HG02610 (cell line): ENCODE measurements around the gene VPS11.

Source experiments
- ATAC-seq: cut with Tn5 transposase; IDR thresholded peaks from one replicate; pipeline ENCODE4 v1.9.1; 2021; ENCODE audit warnings: mild to moderate bottlenecking, moderate library complexity; ENCODE audit not compliant: unreplicated experiment

Gene VPS11

DNA sequence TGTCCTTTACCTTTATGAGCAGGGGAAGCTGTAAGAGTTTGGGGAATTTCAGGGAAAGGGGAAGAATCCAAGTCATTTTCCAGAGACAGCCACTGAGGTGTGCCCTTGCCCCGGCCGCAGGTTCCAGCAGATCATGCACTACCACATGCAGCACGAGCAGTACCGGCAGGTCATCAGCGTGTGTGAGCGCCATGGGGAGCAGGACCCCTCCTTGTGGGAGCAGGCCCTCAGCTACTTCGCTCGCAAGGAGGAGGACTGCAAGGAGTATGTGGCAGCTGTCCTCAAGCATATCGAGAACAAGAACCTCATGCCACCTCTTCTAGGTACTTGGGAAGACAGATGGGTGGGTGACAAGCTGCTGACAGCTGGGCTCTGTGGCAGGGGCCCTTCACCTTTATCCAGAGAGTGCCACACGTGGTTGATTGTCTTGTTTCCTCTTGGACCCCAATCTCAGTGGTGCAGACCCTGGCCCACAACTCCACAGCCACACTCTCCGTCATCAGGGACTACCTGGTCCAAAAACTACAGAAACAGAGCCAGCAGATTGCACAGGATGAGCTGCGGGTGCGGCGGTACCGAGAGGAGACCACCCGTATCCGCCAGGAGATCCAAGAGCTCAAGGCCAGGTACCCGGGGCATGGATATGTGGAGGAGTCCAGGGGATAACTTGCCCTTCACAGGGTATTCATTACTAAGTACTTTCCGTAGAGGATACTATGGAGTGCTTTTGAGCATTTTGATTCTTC lies 11.2 kb downstream of the VPS11 start:
- ATAC-seq, result no peak

DNA sequence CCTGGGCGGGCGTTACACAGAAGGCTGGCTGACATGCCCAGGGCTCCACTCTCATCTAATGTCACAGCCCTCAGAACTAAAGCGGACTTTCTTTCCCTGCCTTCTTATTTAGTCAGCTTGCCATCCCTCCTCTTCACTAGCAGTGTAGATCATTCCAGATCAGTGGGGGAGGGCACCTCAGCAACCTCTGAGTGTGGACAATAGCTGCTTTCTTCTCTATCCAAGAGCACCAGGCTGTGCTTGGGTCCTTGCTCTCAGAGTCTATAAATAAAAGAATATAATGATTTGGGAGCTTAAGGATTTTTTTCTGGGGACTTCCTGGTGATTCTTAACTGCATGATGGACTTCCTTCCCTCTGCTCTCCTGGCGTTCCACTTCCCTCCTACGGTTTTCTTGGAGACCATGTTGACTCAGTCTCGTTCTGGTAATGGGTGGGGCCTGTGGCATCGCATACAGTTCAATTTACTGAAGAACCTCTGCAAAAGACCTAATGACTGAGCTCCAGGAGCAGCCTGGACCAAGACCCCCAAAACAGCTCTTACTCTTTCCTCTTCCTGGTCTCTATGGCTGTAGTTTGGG lies 14.2 kb downstream of the VPS11 start:
- ATAC-seq, result no peak

DNA sequence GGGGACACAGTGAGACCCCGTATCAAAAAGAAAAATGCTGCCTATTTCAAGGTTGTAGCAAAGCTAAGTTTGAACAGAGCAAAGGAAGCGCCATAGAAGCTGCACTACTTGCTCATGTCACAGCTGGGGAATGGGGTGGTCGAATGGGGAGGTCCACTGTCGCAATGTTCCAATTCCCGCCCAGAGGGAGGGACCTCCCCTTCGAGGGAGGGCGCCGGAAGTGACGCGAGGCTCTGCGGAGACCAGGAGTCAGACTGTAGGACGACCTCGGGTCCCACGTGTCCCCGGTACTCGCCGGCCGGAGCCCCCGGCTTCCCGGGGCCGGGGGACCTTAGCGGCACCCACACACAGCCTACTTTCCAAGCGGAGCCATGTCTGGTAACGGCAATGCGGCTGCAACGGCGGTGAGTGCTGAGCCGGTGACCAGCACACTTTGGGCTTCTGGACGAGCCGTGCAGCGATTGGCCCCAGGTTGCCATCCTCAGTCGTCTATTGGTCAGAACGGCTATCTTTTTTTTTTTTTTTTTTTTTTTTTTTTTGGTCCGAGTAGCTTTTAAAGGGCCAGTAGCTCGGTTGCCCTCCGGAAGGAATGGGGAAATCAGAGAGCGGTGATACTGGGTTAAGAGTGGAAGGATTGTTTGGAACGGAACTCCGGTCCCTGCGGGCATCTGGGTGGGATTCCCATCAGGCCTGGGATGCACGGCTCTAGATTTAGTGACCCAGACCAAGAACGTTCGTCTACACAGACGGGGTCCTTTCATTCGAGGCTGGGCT lies 17.2 kb downstream of the VPS11 start, which contains the start of gene HMBS:
TSS of gene HMBS (plus strand) at position 219 of the 774 bp plus-strand sequence. CDS start at position 372, 153 bp downstream.
- ATAC-seq, result peak; percentile 91

DNA sequence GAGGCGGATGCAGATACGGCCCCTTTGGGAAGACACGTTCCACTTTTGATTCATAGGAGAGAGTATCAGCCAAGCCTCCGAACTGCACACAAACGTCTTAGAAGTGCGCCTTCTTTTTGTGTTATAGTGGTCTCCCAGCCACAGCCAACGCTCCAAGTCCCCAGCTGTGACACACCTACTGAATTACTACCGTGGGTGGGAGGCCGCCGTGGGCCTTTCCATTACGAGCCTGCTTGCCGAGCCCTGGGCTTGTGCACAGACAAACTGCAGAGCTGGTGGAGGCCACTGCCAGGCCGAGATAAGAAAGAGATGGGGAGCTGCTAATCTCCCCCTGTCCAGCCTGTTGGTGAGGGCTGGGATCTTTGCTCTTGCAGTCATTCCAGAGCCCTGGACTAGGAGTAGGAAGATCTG lies 17.8 kb downstream of the VPS11 start:
- peak; percentile 16 for ATAC-seq

DNA sequence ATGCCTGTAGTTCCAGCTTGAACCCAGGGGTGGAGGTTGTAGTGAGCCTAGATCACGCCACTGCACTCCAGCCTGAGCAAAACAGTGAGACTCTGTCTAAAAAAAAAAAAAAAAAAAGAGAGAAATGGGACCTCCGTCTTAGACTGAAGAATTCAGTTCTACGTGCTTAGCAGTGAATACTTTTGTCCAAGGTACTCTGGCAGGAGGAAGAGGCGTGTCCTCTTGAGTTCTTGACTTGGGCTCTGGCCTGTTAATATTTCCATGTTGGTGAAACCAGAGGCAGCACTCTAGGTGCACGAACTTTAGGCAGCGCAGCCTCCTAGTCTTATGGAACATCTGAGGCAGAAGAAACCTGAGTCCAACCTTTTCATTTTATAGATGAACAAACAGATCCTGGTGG lies 19.5 kb downstream of the VPS11 start:
- ATAC-seq, result no peak

DNA sequence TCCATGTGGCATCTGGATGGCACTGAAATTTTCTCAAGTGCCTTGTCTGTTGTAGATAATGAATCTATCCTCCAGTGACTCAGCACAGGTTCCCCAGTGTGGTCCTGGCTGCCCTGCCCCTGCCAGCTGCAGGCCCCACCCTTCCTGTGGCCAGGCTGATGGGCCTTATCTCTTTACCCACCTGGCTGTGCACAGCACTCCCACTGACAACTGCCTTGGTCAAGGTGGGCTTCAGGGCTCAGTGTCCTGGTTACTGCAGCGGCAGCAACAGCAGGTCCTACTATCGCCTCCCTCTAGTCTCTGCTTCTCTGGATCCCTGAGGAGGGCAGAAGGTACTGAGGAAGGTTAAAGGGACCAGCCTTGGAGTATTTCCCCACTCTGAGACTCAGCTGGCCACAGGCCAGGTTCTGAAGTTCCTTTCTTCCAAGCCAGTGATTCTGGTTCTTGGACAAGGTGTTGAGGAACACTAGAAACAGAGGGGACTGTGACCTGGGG lies 20.2 kb downstream of the VPS11 start:
- ATAC-seq, result no peak

DNA sequence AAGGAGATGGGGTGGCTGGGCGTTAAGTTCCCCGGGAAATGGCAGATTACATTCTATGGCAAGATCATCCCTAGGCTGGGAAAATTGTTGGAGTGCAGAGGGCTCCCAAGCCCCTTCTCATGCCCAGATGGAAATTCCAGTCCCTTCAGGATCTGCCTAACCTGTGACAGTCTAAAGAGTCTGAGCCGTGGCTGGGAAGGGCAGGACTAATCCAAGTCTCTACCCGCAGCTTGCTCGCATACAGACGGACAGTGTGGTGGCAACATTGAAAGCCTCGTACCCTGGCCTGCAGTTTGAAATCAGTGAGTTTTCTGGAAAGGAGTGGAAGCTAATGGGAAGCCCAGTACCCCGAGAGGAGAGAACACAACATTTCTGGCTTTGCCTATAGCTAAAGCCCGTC lies 20.8 kb downstream of the VPS11 start:
- ATAC-seq, result no peak

DNA sequence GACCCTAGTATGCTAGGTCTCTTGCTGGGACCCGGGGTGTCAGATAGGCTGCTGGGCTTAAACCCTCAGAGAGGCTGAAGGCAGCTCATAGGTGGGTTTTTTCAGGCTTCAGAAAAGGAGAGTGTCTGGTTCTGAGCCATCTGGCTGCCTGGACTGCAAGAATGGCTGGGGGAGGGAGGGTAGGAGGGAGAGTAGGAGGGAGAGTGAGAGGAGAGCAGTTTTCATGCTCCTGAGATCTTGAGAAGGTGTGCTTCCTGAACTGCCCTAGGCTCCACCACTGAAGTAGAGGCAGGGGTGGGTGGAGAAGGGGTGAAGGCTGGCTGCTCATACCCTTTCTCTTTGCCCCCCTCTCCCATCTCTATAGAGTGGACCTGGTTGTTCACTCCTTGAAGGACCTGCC lies 21.7 kb downstream of the VPS11 start:
- no peak for ATAC-seq

DNA sequence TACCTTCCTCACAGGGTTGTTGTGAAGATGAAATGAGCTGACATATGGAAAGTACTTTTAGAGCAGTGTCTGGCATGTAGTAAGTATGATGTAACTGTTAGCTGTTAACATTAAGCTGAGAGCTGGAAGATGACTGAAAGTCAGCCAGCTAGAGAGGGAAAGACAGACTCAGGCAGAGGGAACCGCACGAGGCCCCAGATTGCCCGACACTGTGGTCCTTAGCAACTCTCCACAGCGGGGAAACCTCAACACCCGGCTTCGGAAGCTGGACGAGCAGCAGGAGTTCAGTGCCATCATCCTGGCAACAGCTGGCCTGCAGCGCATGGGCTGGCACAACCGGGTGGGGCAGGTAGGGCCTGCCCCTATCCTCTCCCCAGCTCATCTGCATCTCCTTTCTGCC lies 23.6 kb downstream of the VPS11 start:
- ATAC-seq, result no peak

DNA sequence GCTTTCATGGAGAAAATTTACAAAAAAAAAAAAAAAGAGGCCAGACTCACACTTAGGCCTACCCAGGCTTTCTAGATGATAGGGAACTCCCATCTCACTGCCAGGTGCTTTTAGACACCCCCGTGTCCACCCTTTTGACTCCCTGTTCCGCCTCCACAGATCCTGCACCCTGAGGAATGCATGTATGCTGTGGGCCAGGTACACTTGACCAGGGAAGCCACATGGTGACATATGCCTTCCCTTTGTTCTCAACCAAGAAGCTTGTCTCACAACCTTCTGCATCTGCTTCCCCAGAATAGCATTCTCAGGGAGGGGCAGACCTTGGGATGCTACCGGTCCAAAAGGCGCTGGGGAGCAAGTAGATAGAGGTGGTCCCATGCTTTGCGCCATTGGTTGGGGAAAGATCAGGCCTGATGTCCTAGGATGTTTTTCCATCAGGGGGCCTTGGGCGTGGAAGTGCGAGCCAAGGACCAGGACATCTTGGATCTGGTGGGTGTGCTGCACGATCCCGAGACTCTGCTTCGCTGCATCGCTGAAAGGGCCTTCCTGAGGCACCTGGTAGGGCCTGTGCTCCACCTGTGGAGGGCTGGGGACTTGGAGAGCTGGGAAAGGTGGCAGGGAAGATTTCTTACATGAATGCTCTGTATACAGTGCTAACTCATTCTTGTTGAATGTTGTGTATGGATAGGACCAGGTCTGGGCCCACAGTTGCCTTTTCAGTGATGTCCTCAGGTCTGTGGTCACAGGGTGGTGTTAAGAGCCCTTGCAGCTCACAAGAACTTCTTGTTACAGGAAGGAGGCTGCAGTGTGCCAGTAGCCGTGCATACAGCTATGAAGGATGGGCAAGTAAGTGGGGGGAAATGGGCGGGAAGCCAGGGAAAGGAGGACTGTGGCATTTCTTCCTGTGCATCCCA lies 24.6 kb downstream of the VPS11 start:
- no peak for ATAC-seq

DNA sequence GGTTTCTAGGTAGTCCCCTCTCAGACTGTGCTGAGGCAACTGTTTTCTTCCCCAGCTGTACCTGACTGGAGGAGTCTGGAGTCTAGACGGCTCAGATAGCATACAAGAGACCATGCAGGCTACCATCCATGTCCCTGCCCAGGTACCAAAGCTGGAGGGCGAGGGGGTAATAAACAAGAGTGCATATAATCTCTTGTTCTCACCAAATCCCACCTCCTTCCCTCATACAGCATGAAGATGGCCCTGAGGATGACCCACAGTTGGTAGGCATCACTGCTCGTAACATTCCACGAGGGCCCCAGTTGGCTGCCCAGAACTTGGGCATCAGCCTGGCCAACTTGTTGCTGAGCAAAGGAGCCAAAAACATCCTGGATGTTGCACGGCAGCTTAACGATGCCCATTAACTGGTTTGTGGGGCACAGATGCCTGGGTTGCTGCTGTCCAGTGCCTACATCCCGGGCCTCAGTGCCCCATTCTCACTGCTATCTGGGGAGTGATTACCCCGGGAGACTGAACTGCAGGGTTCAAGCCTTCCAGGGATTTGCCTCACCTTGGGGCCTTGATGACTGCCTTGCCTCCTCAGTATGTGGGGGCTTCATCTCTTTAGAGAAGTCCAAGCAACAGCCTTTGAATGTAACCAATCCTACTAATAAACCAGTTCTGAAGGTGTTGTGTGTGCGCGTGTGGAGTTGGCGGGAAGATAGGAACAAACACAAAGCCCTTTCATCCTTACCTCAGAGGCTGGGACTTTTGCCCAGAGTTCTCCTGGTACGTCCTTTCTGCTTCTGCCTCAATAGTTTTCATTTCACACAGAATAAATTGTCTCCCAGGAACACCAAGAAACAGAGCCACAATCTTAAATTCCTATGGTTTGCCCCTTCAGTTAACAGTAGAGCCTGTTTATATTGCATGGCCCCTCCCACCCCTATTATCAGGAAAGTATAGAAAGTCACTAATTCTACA lies 25.5 kb downstream of the VPS11 start:
- no peak for ATAC-seq

DNA sequence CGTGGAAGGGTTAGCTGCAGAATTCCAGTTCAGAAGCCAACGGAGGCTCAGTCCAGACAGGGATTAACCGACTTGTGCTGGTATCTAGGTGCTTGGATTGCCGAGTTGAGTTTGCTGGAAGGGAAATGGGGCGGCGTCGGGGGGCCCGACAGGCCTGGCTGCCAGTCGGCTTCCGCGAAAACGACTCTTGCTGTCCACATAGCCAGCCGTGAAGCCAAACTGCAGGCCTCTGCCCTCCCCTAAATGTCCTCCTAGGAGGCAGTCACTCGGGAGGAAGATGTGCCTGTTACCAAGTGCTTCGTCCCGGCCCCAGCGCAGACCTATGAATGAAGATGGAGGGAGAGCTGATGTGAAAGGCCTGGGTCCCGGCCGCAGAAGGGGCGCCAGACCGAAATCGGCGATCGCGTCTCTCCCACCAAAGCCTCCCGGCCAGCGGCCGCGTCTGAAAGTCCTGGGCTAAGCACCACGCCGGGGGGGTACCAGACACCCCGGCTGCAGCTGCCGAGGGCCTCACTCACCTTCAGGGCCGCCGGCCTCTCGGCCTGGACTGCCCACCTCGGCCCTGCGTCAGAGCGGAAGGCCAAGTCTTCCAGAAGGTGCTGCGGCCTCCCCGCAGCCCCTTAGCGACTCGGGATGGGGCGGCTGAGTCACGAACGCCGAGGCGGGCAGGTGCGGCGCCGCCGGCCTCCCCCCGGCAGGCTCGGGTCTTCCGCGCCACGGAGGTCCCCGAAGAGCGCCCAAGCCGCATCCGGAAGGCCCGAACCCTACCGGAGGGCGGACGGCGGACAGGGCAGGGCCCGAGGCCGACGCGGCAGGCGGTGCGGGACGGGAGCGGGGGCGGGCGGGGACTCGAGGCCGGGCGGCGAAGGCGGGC lies 26.6 kb downstream of the VPS11 start:
- peak; percentile 1 for ATAC-seq

DNA sequence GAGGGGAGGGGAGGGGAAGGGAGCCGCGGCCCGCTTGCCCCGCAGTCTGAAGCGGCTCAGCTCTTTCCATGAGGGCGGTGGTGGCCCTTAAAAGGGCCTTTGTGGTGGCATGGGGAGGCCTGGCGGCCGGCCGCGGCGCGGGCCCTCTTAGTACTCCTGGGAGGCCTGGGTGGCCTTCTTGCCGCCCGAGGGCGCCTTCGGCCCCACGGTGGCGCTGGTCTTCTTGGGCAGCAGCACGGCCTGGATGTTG lies 27.1 kb downstream of the VPS11 start:
- ATAC-seq, result peak; percentile 28

DNA sequence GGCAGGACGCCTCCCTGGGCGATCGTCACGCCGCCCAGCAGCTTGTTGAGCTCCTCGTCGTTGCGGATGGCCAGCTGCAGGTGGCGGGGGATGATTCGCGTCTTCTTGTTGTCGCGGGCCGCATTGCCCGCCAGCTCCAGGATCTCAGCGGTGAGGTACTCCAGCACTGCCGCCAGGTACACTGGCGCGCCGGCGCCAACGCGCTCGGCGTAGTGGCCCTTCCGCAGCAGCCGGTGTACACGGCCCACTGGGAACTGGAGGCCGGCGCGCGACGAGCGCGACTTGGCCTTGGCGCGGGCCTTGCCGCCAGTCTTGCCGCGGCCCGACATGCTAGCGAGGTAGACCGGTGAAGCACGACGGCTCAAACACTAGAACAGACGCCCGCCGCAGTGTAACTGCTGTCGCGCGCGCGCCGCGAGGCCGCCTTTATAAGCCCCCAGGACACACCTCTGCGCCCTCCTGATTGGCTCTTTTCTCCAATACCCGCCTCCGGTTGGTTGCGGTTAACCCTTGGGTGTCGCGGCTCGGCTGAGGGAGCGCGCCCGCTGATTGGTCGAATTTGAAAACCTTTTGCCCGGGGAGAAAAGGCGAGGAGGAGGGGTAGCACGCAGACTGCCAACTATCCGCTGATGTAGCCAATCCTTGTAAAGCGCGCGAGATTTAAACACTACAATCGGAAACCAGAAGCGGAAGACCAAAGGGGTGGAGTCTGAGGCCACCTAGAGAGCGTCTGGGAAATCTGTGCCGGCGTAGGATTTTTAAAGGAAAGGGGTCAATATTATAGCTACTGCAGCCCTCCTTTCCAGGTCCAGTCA lies 27.7 kb downstream of the VPS11 start:
- ATAC-seq, result peak; percentile 84

DNA sequence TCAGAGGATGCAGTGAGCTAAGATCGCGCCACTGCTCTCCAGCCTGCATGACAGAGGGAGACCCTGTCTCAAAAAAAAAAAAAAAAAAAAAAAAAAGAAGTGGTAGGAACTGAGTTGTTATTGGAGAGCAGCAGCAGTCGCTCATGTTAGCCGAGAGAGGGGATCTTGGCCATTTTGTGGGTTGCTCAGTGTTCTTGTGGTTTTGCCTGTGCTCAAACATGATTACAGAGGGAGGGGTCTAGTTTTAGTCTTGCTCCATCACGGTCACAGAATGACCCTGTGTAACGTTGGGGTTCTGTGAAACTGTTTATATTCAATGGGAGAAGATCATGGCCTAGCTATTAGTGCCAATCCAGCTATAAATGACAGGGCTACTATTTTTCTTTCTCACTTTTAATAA lies 32.1 kb downstream of the VPS11 start:
- ATAC-seq, result no peak

DNA sequence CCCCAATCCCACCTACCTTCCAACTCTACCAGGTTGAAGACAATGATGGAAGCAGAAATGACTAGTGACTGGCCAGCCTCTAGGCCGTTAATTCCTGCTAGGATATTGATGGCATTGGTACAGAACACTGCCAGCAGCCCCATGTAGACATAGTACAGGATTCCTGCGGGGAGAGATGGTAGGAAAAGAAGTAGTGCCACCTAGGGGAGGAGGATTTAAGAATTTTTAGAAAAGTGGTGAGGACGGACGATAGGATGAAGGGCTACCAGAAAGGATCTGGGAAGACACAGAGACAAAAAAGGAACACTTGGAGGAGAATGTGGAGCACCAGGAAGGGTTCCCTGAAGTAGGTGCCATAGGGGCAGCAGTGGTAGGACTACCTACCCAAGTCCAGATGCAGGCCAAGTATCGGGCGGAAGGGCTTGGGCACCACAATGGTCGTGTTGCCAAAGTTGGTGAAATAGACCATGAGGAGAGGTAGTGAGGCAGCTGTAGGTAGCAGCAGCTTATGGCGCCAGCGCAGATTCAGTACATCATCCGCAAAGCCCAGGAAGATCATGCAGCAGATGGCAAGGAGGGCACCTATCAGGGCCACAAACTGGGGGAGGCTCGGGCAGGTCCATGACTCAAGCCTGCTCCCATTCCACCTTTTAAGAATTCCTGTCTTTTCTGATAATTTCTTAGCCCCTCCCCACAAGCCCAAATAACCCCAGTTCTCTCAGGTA lies 32.8 kb downstream of the VPS11 start:
- no peak for ATAC-seq

DNA sequence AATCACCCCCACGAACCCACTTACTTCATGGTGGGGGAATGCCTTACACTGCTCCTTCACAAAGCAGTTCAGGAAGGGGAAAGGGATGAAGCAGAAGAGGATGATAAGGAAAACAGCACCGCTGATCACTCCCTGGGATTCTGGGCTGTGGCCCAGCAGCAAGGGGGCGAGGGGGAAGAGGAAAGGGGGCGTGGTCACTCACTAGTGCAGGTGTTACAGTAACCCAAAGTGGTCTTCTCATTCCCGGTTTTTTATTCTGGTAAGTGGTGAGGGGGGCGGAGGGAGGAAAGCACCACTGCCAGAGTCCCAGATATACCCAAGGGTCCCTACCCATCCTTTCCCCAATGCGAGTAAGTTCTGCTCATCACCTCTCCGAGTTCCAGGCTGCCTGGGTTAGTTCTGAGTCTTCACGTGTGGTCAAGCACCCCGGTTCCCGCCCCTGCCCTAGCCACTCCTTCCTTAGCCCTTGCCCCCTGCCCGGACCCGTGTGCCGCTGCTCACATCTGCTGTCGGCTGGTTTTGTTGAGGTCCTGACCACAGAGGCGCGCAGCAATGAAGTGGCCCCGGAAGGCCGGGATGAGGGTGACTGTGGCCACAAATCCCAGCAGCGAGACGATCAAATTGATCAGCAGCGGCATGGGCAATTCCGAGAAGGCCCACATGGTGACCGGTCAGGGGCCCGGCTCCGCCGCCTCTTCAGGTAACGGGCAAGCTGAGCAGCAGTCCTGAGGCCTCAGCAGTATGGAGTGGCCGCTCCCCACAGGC lies 33.6 kb downstream of the VPS11 start:
- peak; percentile 19 for ATAC-seq
